Testis (tissue), 2 donors: ENCODE data around the gene ENTREP3.

Experiments used
- CTCF ChIP-seq, 3 experiments: fragments of 450-650 bp in 2 of 3; fragments of 200-600 bp in 1 of 3; sonication (generic) in 1 of 3; IDR thresholded peaks; one replicate each; pipeline ENCODE4 v1.5.1; 2016 to 2019; ENCODE audit warnings: antibody characterized with exemption in 3 of 3, mild to moderate bottlenecking in 2 of 3, moderate library complexity in 1 of 3
- POLR2A ChIP-seq: fragments of 450-650 bp; IDR thresholded peaks from one replicate; pipeline ENCODE4 v1.6.1; 2017; ENCODE audit warnings: antibody characterized with exemption, mild to moderate bottlenecking, moderate library complexity

DNA sequence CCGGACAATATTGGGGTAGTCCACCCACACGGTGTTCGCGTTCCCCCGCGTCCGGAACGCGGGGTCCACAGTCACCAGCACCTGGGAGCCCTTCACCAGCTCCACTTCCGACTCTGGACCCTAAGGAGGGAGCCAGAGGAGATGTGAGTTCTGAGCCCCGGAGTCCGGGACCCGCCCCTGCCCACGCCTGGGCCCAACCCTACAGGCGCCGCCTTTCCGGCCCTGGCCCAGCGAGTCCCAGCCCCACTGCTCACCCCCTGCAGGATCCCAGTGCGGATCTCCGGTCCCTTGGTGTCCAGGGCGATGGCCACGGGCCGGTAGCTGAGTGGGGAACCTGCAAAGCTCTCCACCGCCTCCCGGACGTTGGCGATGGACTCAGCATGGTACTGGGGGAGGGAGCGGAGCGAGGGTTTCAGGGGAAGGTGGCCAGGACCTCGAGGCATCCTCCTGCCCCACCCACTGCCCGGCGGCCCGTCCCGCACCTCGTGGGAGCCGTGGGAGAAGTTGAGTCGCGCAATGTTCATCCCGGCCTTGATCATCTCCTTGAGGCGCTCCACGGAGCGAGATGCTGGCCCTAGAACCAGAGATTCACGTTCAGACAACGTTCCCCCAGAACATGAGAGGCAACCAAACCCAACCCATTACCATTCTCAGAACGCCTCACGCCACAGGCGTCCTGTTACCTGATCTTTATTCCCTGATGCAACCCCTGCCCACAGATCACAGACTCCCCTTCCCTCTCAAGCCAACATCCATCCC is 40.1 kb upstream of the ENTREP3 start:
- TF ChIP-seq POLR2A (no peak), CTCF (IDR thresholded peaks at IDR 0.05) (no peak)
